Uterus (tissue), 2 donors: ENCODE data around the gene FETUB.

Experiments
- POLR2A ChIP-seq, 2 donors: fragments of 450-650 bp; IDR thresholded peaks; one replicate each; pipeline ENCODE4 v1.6.1; 2016; ENCODE audit warnings: antibody characterized with exemption in 2 of 2, mild to moderate bottlenecking in 1 of 2, moderate library complexity in 1 of 2
- TF ChIP-seq, protein P1 (sequence below), 4 experiments: fragments of 200-600 bp in 2 of 4; fragments of 450-650 bp in 2 of 4; sonication (generic) in 2 of 4; IDR thresholded peaks; one replicate each; pipeline ENCODE4 v1.5.1; 2016 to 2019; ENCODE audit warnings: antibody characterized with exemption in 4 of 4, mild to moderate bottlenecking in 2 of 4, moderate library complexity in 1 of 4

DNA sequence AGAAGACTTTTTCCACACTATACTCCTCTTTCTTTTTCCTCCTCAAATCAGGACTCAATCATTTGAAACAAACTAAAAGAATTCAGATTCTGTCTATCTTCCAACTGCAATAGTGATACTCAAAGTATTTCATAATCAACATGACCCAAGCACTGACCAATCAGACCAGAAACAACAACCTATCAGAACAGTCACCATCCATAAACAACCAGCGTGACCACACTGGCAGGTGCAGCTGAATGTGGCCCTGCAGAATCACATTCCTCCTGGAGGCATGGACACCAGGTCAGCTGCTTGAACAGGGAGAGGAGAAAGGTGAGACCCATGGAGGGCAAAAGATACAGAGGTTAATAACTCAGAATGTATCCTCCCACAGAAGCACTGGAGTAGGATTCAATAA lies 39.0 kb downstream of the FETUB start:
- TF ChIP-seq, protein P1, sequence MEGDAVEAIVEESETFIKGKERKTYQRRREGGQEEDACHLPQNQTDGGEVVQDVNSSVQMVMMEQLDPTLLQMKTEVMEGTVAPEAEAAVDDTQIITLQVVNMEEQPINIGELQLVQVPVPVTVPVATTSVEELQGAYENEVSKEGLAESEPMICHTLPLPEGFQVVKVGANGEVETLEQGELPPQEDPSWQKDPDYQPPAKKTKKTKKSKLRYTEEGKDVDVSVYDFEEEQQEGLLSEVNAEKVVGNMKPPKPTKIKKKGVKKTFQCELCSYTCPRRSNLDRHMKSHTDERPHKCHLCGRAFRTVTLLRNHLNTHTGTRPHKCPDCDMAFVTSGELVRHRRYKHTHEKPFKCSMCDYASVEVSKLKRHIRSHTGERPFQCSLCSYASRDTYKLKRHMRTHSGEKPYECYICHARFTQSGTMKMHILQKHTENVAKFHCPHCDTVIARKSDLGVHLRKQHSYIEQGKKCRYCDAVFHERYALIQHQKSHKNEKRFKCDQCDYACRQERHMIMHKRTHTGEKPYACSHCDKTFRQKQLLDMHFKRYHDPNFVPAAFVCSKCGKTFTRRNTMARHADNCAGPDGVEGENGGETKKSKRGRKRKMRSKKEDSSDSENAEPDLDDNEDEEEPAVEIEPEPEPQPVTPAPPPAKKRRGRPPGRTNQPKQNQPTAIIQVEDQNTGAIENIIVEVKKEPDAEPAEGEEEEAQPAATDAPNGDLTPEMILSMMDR (IDR thresholded peaks at IDR 0.05): no peak
- no peak for TF ChIP-seq POLR2A (IDR thresholded peaks at IDR 0.05)
